Cardiac muscle cell (in vitro differentiated cells and primary cell): ENCODE results near the gene COL6A2. TPM values are rescaled to one million over a fixed set of nuclear protein-coding genes. Genes with fewer than 3 reads are reported as not detected.
"Not testable (repeated sequence)": the region's sequence is repeated elsewhere in the genome, so short reads cannot be mapped to it uniquely, and the experiment has no call there.

ENCODE experiments used
- DNase-seq, 2 donors: peaks; one replicate each; pipeline versions ENCODE4 v3.0.0 to v3.0.0-alpha.2; 2010 to 2017; ENCODE audit warnings: low read depth in 1 of 2, low spot score in 1 of 2
- H3K27ac ChIP-seq: fragments of 200-600 bp; sonication (generic); 2 replicates; pipeline ENCODE4 v1.5.1; 2016
- H3K27me3 ChIP-seq: fragments of 200-600 bp; sonication (generic); 2 replicates; pipeline ENCODE4 v1.6.0; 2016; ENCODE audit warnings: control low read depth
- H3K36me3 ChIP-seq: fragments of 200-600 bp; sonication (generic); 2 replicates; pipeline ENCODE4 v1.5.1; 2016; ENCODE audit warnings: control low read depth
- H3K4me1 ChIP-seq: fragments of 200-600 bp; sonication (generic); 2 replicates; pipeline ENCODE4 v1.8.1; 2017; ENCODE audit warnings: low read depth, mild to moderate bottlenecking, mixed run types
- H3K4me3 ChIP-seq: fragments of 200-600 bp; sonication (generic); 2 replicates; pipeline ENCODE4 v1.5.1; 2016; ENCODE audit warnings: mild to moderate bottlenecking
- H3K9me3 ChIP-seq: fragments of 200-600 bp; sonication (generic); 2 replicates; pipeline ENCODE4 v1.5.1; 2017; ENCODE audit warnings: low read depth, mild to moderate bottlenecking, control low read depth
- polyA plus RNA-seq: library from polyadenylated mRNA; unstranded; fragments of >200 nt; fragmentation: Nextera tagmentation; extraction: Ambion mirVana; gene quantifications from 2 replicates; pipeline ENCODE4 v1.2.1, GENCODE V29; 2016
- total RNA-seq: library from RNA; depleted of rRNA; stranded (reverse); fragments of >200 nt; gene quantifications from 2 replicates; pipeline ENCODE4 v1.2.3, GENCODE V29; 2016
- TF ChIP-seq, protein P1 (sequence below): IDR thresholded peaks from 2 replicates; pipeline ENCODE4 v1.5.1; 2012; ENCODE audit warnings: low read depth, mild to moderate bottlenecking, low read length

The COL6A2 gene
- total and polyA plus RNA-seq, 2 experiments from 2014 or later: 153 to 260 TPM

- Histone ChIP-seq H3K36me3 (no peaks in the 10 kb centered on the region), H3K9me3 (no peaks in the 10 kb centered on the region), H3K27ac (no peak overlapping the region), H3K4me3 (no peak overlapping the region), H3K27me3 (no peaks in the 10 kb centered on the region), H3K4me1 (no peaks in the 10 kb centered on the region)
- DNase-seq: no peak
- TF ChIP-seq, protein P1, sequence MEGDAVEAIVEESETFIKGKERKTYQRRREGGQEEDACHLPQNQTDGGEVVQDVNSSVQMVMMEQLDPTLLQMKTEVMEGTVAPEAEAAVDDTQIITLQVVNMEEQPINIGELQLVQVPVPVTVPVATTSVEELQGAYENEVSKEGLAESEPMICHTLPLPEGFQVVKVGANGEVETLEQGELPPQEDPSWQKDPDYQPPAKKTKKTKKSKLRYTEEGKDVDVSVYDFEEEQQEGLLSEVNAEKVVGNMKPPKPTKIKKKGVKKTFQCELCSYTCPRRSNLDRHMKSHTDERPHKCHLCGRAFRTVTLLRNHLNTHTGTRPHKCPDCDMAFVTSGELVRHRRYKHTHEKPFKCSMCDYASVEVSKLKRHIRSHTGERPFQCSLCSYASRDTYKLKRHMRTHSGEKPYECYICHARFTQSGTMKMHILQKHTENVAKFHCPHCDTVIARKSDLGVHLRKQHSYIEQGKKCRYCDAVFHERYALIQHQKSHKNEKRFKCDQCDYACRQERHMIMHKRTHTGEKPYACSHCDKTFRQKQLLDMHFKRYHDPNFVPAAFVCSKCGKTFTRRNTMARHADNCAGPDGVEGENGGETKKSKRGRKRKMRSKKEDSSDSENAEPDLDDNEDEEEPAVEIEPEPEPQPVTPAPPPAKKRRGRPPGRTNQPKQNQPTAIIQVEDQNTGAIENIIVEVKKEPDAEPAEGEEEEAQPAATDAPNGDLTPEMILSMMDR: no peak
These were observed 6.2 kb downstream of the COL6A2 start for GRCh38 chr21:46104104-46104503.

DNA sequence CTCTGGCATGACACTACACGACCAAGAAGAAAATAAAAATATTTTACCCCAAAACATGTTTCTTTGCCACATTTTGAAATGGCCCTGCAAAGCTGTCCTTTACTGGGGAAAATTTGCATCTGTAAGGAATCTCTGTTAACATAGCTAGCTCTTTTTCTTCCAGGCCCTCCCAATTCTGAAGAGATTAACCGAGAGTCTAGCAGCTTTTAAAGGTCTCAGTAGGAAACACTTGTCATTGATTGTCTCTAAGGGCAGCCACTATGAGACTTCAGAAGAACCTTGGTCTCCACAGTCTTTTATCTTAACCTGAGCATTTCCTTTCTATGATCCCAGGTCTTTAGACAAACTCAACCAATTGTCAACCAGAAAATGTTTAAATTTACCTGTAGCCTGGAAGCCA, 9.5 kb downstream of the COL6A2 start:
- not testable (repeated sequence) for H3K4me1 ChIP-seq, H3K27ac ChIP-seq, H3K9me3 ChIP-seq, DNase-seq, H3K4me3 ChIP-seq, H3K36me3 ChIP-seq, H3K27me3 ChIP-seq

DNA sequence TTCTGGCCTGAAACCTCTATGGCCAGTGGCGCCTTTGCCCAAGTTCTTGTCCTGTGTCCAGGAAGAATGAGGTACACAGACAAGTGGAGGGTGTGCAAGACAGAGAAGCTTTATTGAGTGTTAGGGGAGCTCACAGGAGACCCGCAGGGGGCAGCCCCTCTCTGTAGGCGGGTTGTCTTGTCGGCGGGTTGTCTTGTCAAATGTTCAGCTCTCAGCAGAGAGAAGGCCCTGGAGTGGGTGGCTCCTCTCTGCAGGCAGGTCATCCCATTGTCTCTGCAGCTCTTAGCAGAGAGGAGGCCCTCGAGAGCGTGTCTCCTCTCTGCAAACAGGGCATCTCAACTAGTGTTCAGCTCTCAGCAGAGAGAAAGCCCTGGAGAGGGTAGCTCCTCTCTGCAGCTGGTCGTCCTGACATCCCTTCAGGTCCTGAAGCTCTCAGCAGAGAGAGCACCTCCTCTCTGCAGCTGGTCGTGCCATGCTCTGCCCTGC, 11.0 kb downstream of the COL6A2 start:
- Histone ChIP-seq H3K4me1 (no peaks in the 10 kb centered on the region), H3K27me3 (no peaks in the 10 kb centered on the region), H3K36me3 (peaks cover 7% of the 10 kb centered on the region), H3K27ac (no peak overlapping the region), H3K9me3 (no peaks in the 10 kb centered on the region), H3K4me3 (no peak overlapping the region)
- TF ChIP-seq, protein P1: no peak
- DNase-seq: no peak

- TF ChIP-seq, protein P1: no peak
- H3K4me1 ChIP-seq: no peaks in the 10 kb centered on the region
- no peaks in the 10 kb centered on the region for H3K27me3 ChIP-seq
- H3K36me3 ChIP-seq: peaks cover 9% of the 10 kb centered on the region
- H3K9me3 ChIP-seq: no peaks in the 10 kb centered on the region
- H3K4me3 ChIP-seq: no peak overlapping the region
- H3K27ac ChIP-seq: peak overlapping the region; percentile 51
- no peak for DNase-seq
These were observed 11.7 kb downstream of the COL6A2 start for GRCh38 chr21:46109313-46110221.

GRCh38 chr21:46110499-46111192, 12.7 kb downstream of the COL6A2 start:
- no peaks in the 10 kb centered on the region for H3K4me1 ChIP-seq
- TF ChIP-seq, protein P1: no peak
- H3K27me3 ChIP-seq: no peaks in the 10 kb centered on the region
- H3K4me3 ChIP-seq: no peak overlapping the region
- no peaks in the 10 kb centered on the region for H3K9me3 ChIP-seq
- DNase-seq: peak in 1 of 2 donors; percentile 35
- peak overlapping the region; percentile 51 for H3K27ac ChIP-seq
- peaks cover 9% of the 10 kb centered on the region for H3K36me3 ChIP-seq

DNA sequence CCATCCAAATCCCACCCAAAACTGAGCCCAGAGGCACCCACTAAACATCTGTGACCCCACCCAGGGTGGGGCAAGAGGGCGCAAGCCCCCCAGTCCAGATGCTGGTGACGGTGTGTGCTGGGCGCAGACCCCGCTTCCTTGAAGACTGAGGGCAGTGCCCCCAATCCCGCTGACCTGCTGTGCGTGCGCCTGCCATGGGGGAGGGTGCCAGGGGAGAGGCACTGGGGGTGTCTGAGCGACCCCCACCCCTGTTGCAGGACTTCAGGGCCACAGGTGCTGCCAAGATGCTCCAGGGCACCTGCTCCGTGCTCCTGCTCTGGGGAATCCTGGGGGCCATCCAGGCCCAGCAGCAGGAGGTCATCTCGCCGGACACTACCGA, 13.3 kb downstream of the COL6A2 start:
- H3K9me3 ChIP-seq: no peaks in the 10 kb centered on the region
- TF ChIP-seq, protein P1: no peak
- H3K36me3 ChIP-seq: peaks cover 9% of the 10 kb centered on the region
- H3K4me3 ChIP-seq: no peak overlapping the region
- DNase-seq: no peak
- H3K27me3 ChIP-seq: no peaks in the 10 kb centered on the region
- no peaks in the 10 kb centered on the region for H3K4me1 ChIP-seq
- no peak overlapping the region for H3K27ac ChIP-seq
